GM18909 (cell line): Measurements from ENCODE around the gene AMDHD2.

Source experiments
- ATAC-seq: cut with Tn5 transposase; IDR thresholded peaks from one replicate; pipeline ENCODE4 v1.9.1; 2021; ENCODE audit warnings: mild to moderate bottlenecking; ENCODE audit not compliant: unreplicated experiment, poor library complexity

Gene AMDHD2

DNA sequence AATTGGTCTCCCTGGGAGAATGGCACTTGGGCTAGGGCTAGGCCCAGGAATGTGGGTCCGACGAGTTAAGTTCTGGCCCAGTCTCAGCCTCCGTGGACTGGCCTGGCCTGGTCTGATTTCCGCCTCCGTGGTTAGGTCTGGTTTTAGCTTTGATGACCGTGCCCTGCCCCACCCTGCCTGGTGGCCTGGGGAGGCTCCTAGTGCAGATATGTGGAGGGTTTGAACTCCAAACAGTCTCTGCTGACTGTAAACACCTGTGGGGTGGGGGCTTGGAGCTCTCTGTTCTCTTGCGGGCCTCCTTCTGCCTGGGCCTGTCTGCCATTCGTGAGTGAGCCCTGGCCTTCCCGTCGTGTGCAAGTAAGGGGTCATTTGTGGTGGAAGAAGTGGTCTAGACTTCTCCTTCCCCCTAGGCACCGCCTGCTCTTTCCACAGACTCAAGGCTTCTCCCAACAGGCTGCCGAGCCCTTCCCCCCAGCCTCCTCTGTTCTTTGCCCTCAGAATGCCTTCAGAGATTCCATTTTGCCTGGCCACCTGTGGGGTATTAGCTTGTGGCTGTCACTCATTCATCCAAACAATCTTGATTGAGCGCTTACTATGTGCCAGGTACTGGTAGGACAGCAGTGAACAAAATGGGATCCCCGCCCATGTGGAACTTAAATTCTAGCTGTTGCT is 4.9 kb upstream of the AMDHD2 start:
- ATAC-seq: no peak

DNA sequence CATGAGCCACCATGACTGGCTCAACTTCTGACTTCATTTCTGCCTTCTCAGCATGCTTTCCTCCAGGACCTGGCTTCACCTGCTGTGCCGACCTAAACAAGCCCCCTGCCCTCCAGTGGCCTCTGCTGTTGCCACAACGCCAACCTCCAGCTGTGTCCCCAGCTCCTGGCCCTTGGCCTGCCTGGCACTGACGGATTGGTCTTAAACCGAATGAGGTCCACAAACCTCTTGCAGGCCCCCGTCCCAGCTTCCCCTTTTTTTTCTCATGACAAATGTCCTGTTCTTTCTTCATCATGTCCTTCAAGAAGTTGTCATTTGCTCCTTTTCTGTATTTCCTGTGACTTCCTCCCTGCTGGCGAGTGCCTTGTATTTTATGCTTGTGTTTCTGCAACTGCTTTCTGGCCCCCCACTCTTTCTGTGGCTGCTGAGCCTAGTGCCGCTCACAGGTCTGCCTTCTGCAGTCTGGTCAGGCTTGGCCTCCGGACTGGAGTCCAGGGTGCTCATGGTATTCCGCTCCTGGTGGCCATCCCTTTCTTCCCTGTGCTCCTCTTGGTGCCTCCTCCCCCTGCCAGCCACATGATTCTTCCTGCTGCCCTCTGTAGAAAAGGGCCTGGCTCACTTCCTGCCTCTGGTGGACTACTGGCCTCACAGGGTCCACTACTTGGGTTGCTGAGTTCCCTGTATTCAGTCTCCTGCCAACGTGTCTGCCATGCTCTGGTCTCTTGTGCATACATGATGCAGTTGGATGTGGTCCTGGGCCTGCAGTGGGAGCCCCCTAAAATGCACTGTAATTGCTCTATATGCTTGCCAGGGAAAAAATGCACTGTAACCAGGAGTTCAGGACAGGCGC is 3.6 kb upstream of the AMDHD2 start:
- no peak for ATAC-seq

DNA sequence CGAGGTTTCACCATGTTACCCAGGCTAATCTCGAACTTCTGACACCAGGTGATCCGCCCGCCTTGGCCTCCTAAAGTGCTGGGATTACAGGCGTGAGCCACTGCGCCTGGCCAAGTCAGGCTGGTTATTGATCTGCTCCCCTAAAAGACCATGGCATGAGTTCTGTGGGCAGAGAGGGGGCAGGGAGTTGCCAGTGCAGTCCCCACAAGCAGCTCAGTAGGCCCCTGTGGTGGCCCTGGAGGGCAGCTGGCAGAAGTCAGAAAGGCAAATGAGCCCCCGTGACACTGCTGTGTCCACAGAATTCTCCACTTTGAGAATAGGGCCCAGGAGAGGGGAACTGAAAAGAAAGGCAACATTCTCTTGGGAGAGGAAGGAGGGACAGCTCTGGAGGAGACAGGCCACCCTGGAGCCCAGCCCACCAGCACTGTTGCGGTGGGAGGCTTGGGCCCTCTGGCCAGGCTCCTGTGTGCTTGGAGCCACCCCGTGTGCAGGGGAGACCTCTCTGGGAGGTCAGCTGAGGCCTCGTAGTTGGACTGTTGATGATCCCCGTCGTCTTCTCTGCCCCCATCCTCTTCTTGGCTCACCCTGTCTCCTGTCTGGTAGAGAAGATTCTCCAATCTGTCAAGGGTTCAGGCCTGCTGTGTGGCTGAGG is 2.1 kb upstream of the AMDHD2 start:
- no peak for ATAC-seq

DNA sequence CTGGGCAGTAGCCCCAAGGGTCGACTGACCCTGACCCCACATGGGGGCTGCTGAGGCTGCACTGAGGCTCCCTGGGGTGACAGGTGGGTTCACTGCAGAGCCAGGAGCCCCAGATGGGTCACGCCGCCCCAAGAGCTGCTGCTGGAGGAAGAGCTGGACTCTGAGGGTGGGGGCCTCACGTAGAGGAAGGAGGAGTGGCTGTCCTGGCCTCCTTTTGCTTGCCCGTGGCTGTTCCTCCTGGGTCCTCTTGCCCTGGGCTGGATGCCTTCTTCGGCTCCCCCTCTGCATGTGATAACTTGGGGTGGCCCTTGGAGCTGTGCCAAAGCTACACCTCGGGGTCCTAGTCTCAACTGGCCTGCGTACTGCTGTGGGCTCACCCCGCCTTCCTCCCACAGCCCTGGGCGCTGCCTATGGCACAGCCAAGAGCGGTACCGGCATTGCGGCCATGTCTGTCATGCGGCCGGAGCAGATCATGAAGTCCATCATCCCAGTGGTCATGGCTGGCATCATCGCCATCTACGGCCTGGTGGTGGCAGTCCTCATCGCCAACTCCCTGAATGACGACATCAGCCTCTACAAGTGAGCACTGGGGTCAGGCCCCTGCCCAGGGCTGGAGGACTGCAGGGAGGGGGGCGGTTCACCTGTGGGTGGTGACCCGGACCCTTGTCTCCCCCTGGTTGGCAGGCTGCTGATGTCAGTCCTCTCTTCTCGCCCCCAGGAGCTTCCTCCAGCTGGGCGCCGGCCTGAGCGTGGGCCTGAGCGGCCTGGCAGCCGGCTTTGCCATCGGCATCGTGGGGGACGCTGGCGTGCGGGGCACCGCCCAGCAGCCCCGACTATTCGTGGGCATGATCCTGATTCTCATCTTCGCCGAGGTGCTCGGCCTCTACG is 1.1 kb upstream of the AMDHD2 start:
- no peak for ATAC-seq

DNA sequence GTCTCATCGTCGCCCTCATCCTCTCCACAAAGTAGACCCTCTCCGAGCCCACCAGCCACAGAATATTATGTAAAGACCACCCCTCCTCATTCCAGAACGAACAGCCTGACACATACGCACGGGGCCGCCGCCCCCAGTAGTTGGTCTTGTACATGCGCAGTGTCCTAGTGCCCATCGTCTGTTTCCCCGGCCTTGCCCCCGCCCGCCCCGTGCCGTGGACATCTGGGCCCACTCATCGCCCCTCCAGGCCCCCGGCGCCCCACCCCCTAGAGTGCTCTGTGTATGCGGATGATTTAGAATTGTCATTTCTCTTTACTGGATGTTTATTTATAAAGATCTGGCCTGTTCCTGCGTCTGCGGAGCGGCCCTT is 475 bp upstream of the AMDHD2 start:
- ATAC-seq: no peak

DNA sequence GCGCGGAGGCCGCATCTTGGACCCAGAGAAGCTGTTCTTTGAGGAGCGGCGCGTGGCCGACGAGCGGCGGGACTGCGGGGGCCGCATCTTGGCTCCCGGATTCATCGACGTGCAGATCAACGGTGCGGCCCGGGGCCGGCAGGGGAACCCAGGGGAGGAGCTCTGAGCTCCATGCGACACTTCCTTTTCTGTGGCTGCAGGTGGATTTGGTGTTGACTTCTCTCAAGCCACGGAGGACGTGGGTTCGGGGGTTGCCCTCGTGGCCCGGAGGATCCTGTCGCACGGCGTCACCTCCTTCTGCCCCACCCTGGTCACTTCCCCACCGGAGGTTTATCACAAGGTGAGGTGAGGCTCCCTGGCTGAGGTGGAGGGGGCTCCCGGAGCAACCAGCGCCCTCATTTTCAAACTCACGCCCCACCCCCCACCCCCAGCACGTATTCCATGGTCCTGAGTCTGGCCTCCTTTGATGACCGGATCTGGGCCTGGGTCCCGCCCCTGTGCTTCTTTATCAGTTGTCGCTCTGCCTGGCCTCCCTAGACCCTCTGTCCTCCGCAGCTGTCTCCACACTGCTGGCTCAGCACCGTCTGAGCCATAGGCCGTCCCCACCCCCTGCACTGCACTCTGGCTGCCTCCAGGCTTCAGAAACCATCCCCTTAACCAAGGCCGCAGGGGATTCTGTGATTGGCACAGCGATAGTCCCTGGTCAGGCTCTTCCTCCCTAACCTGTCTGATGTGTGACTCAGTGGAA is 787 bp downstream of the AMDHD2 start:
- peak; percentile 27 for ATAC-seq

DNA sequence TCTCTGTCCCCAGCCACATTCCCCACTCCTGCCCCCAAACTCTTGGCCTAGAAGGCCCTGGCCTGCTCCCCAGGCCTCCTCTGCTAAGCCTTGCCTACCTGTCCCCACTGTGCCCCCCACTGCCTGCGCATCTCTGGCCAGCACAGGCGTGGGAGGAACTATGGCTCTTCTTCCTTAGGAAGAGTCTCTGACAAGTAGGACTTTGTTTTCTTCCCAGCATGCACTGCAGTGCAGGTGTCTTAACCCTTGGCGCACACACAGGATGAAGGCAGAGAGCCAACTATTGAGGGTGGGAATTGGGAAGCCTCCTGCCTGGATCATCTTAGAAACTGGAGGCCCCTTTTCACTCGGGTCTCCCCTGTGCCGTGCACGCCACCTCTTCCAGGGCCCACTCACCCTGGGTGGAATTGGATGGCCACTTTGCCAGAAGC is 3.6 kb downstream of the AMDHD2 start:
- no peak for ATAC-seq

DNA sequence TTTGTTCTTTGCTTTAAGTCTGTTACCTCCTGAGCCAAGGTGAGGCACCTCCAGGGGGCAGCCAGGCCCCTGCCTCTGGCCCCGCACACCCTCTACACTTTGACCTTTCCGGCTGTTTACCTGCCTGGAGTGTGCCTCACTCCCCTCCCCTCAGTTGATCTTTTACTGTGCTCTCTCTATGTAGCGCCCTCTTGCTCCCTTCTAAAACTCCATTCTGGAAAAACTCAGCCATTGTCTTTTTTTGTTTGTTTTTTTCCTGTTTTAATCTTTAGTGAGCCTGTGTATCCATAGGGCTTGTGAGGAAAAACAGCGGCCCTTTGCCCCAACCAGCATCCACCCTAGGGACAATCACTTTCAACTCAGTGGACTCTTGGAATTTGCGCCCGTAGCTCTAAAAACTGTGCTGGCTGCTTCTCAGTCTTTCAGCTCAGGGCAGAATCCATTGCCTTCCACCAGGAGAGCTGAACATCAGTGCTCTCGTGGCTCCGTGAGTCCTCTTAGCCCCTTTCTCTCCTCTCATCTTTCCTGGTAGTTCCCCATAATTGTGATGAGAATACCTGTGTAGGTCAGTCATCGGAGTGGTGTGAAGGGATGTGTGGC is 4.3 kb downstream of the AMDHD2 start:
- ATAC-seq: no peak

DNA sequence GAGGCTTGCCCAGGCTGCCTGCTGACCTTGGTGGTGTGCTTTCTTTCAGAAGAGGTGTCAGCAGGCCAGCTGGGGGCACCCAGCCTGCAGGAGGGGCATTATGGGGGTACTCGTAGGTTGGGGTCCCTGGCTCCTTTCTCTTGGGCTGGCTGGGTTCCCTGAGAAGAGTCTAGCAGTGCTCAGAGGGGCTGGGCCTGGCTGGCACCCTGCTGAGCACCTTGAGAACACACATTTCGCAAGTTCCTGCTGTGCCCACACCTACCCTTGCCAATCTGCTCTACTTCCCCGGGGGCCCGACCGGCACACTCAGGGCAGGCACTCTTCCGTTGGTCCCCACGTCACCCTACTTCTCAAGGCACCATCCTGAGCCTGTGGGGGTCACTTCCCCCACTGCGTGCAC is 6.0 kb downstream of the AMDHD2 start:
- ATAC-seq: no peak

DNA sequence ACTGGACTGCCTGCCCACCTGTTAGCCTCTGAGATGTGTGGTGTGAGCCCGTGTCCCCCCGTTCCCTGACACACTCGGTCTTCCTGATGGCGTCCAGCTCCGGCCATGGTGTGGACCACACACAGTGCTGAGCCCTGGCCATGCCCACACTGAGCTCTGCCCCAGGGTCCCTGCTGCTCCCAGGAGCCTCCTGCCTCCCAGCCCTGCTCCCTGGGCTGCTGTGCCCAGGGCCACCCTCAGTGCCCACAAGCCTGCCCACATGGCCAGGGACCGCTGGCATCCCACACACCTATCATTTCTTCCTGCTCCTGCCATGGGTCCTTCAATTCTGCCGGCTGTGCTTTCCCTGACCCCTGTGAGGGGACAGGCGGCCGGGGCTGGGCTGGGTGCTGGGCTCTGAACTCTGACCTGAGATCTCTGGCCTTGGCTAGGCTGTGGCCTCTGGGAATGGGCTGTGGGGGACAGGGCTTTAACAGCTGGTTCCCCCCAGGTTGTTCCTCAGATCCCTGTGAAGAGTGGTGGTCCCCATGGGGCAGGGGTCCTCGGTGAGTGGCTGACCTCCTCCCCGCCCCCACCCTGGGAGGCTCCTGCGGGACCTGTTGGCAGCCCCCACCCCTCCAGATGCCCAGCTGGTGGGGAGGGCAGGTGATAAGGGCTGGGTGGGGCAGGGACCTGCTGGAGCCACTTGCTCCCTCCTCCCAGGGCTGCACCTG is 7.1 kb downstream of the AMDHD2 start:
- ATAC-seq: no peak

DNA sequence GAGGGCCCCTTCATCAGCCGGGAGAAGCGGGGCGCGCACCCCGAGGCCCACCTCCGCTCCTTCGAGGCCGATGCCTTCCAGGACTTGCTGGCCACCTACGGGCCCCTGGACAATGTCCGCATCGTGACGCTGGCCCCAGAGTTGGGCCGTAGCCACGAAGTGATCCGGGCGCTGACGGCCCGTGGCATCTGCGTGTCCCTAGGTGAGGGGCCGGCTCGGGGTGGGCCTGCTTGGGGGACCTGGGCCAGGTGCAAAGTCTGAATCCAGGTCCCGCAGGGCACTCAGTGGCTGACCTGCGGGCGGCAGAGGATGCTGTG is 7.6 kb downstream of the AMDHD2 start:
- ATAC-seq: no peak

DNA sequence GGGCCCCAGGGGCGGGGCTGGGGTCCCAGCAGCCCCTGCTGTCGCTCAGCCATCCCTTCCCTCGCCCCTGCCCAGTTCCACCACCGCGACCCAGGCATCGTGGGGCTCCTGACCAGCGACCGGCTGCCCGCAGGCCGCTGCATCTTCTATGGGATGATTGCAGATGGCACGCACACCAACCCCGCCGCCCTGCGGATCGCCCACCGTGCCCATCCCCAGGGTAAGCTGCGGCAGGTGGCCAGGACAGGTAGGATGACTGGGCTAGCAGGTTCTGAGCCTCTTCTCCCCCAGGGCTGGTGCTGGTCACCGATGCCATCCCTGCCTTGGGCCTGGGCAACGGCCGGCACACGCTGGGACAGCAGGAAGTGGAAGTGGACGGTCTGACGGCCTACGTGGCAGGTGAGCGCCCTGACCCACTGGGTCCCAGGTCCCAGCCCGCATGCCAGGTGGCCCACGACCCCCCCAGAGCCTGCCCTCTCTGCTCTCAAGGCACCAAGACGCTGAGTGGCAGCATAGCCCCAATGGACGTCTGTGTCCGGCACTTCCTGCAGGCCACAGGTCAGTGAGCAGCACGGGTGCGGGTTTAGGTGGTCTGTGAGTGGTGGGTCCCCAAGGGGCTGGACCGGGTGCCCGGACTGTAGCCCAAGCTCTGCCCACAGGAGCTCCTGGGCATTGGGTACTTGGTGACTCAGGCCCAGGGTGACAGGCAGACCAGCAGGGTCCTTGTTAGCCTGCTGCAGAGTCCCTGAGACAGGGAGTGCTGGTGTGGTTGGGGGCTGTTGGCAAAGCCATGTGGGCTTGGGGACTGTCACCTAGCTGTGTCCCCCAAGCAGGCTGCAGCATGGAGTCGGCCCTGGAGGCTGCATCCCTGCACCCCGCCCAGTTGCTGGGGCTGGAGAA is 8.2 kb downstream of the AMDHD2 start:
- ATAC-seq: no peak

DNA sequence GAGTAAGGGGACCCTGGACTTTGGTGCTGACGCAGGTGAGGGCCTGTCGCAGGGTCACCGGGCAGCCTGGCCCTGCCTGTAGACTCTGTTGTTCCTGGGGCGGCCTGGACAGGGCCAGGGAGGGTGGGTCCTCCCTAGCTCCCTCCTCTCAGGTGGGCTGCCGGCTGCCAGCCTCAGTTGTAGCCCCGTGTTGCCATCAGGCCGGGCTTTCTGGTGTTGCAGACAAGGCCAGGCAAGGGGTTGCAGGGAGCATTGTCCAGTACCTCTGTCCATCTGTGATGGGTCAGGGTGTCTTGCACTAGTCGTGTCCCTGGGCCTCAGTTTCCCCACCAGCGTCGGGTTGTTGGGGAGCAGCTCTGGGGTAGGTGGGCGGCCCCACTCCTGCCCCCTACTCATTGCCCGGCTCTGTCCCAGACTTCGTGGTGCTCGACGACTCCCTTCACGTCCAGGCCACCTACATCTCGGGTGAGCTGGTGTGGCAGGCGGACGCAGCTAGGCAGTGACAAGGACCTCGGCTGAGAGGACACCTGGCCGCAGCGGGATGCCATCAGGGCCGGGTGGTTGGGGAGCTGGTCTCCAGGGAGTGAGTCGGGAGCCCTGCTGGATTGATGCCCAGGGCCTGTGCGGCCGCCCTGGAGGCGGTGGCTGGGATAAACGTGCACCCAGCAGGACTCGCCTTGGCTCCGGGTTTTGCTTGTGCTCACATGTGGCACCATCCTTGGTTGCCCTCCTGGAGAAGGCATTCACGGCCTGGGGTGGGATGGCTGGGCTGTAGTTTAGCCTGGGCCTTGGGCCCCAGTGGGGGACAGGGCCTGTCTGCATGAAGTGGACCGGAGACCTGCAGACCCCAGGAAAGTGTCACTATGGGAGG is 9.1 kb downstream of the AMDHD2 start:
- ATAC-seq: no peak

DNA sequence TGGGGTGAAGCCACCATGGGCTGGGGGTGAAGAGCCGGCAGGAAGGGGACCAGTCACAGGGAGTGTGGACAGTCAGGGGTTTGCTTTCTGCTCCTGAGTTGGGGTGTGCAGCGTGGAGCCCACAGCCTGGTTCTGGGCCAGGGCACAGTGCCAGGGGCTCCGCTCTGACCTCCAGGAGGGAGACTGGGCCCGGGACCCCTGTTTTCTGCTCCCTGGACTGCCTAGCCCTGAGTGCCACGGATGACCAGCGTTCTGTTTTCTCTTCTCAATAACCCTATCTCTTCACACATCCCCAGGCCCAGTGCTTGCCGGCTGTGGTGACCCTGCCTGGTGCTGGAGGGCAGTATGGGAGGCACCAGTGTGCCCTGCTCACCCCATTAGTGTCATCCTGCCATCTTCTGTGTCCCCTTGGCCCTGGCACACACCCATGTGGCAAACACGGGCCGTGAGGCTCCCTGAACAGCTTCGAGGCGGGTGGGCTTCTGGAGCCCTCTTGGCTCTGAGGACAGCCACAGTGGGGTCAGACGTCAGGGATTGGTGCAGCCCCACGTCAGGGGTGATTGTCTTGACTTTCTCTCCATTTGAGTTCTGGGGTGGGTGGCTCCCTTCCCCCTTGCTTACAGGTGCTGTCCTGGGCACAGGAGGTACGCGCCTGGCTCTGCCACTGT is 9.9 kb downstream of the AMDHD2 start:
- no peak for ATAC-seq

DNA sequence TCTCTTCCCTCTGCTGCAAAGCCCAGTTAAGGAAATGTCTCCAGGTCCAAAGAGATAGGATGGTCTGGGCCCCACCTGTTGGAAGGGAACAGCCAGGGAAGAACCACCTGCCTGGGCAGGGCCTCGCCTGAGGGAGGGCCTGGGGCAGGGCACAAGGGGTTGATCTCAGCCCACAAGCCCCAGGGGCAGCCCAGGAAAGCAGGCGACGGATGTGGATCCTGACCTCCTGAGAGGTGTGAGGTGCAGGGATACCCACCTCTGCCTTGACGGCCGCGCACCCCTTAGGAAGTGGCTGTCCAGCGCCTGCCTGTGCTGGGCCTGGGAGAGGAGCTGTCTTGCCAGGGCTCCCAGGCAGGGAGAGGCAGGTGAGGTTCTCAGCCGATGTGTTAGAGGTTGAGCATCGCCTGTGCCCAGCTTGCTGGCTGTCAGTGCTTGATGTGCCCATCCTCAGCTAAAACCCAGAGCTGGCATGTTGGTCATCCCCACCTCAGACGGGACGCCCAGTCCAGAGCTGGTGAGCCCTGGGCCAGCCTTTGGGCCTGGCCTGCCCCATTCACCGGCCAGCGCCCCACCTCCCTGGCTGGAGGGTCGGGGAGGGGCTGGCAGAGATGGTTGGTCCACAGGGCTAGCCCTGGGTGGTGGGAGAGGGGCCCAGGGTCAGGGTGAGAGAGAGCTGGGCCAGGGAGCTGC is 10.6 kb downstream of the AMDHD2 start:
- ATAC-seq: no peak

DNA sequence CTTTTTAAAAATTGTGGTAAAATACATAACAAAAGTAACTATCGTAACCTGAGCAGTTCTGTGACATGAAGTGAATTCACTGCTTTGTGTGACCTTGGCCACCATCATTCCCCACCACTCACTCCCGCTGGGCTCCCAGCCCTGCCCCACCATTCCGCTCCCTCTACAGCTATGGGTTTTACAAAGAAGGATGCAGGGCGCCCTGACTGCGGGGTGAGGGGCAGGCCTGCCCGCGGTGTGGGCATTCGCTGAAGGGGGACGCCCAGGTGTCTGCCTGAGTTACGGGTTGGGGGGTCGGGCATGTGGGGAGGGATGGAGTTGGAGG is 11.2 kb downstream of the AMDHD2 start, which contains the start of gene CEMP1:
Gene CEMP1, minus strand, starts transcription at position 38 of the 325 bp plus-strand sequence. CDS start 335 bp downstream, outside the sequence.
- peak; percentile 7 for ATAC-seq
